Hepatocyte (in vitro differentiated cells): ENCODE data around the gene KLHL11.

Experiments
- EZH2 ChIP-seq: fragments of 200-600 bp; sonication (generic); IDR thresholded peaks from 2 replicates; pipeline ENCODE4 v1.6.1; 2016; ENCODE audit warnings: antibody characterized with exemption, mild to moderate bottlenecking, borderline replicate concordance
- EZH2phosphoT487 ChIP-seq: fragments of 200-600 bp; sonication (generic); IDR thresholded peaks from one replicate; pipeline ENCODE4 v1.6.1; 2018; ENCODE audit warnings: antibody characterized with exemption, mild to moderate bottlenecking, low read depth, moderate library complexity; ENCODE audit not compliant: unreplicated experiment, severe bottlenecking
- TF ChIP-seq, protein P1 (sequence below): fragments of 200-600 bp; sonication (generic); IDR thresholded peaks from 2 replicates; pipeline ENCODE4 v1.5.1; 2016; ENCODE audit warnings: antibody characterized with exemption, mild to moderate bottlenecking; ENCODE audit not compliant: poor library complexity

DNA sequence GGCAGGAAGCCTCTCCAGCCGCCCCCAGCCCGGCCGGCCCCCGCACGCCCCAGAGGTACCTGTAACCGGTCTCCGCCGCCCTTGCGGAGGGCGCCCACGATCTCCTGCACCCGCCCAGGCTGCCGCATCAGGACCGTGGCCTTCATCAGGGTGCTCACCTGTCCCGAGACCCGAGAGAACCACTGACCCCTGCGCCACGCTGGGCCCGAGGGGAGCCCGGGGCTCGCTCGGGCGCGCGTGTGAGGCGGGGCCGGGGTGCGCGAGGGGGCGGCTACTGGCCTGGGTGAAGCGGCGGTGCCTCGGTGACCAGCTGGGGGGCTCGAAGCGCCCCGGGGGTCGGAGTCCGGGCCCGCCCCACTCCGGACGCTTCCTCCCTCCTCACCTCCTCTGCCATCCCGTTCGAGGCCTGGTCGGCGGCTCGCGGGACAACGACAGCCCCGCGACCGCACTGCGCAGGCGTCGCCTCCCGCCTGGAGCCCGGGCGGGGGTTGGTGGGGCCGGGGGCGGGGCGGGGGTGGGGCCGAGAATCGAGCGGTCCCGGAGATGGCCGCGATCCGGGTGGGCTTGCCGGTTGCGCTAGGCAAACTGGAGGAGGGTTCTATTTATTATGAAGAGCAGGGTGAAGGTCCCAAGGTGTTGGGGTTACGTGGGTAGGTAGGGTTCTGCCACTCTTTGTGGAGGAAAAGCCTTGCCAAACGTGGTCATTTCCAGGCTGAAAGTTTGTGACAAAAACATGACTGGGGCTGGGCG is 29.2 kb downstream of the KLHL11 start, which contains the start of gene NT5C3B:
- TF ChIP-seq, protein P1, sequence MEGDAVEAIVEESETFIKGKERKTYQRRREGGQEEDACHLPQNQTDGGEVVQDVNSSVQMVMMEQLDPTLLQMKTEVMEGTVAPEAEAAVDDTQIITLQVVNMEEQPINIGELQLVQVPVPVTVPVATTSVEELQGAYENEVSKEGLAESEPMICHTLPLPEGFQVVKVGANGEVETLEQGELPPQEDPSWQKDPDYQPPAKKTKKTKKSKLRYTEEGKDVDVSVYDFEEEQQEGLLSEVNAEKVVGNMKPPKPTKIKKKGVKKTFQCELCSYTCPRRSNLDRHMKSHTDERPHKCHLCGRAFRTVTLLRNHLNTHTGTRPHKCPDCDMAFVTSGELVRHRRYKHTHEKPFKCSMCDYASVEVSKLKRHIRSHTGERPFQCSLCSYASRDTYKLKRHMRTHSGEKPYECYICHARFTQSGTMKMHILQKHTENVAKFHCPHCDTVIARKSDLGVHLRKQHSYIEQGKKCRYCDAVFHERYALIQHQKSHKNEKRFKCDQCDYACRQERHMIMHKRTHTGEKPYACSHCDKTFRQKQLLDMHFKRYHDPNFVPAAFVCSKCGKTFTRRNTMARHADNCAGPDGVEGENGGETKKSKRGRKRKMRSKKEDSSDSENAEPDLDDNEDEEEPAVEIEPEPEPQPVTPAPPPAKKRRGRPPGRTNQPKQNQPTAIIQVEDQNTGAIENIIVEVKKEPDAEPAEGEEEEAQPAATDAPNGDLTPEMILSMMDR = no peak
- TF ChIP-seq EZH2 (no peak), EZH2phosphoT487 (no peak)
